ENCODE results near the gene NOP14.
"Not testable (repeated sequence)": the region's sequence is repeated elsewhere in the genome, so short reads cannot be mapped to it uniquely, and the experiment has no call there.

NOP14 gene

GRCh38 chr4:2961811-2962441 is 1.3 kb downstream of the NOP14 start:
- DNase-seq (ENCODE audit: low spot score) = no peak

DNA sequence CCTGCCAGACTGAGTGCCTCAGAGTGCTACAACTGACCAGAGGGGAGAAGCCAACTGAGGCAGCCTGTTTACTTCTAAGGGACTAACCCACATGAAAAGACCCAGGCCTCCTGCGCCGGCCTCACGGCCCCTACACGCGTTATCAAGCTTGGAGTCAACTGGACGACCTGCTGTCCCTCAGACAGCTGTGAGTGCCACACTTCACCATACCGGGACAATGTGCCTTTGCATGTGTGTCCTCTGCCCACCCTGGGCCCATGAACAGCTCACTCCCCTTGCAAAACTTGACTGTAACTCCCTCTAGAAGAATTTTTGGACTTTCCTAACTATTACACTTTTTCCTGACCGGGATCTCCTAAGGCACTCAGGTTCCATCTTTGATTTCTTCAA is 1.8 kb downstream of the NOP14 start:
- DNase-seq (ENCODE audit: low spot score) = no peak

DNA sequence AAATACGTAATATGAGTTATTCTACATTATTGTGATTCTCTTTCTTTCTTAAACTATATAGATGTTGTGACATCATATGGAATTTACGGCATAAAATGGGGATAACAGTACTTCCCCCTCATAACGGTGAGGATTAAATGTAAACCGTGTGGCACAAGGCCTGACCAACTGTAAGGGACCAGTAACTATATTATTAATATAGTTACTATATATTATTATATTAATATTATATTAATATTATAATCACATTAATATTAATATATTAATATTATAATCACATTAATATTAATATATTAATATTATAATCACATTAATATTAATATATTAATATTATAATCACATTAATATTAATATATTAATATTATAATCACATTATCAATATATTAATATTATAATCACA is 2.8 kb downstream of the NOP14 start:
- not testable (repeated sequence) for DNase-seq (ENCODE audit: low spot score)

DNA sequence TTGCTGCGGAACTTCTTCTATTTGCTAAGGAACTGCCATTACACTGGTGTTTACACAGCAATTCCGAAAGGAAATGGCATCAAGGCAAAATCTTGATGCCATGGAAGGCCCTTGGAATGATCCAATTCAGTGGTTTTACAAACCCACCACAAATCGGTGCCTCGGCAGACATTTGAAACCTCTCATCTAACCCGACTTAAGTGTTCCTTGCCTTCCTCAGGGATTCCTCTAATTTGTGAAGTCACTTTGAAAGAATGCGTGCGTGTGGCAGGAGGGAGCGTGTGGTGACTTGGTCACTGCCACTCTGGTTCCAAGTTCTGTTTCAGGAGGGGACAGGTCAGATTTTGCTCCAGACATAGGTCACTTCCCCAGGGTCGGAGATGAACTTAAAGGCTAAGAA is 4.8 kb downstream of the NOP14 start:
- DNase-seq (ENCODE audit: low spot score) = no peak

DNA sequence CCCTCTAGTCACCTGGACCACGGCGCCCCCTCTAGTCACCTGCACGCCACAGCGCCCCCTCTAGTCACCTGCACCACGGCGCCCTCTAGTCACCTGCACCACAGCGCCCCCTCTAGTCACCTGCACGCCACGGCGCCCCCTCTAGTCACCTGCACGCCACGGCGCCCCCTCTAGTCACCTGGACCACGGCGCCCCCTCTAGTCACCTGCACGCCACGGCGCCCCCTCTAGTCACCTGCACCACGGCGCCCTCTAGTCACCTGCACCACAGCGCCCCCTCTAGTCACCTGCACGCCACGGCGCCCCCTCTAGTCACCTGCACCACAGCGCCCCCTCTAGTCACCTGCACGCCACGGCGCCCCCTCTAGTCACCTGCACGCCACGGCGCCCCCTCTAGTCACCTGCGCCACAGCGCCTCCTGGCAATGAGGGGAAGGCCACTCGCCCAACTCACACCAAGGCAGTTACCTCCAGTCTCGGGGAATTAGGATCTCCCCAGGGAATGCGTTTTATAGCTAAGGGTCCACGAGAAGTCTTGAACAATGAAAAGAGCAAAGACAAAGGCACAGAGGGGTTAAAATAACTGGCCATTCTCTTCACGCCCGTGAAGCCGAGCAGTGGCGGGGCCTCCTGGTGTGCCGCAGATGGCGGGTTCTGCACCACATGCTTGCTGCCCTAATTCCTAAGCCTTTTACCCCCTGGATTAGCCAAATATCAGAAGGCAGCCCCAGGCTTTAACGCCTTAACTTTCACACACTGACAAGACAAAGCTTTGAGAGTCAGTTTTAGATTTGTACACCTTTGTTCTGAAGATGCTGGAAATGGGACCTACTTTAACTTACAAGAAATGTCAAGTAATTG is 7.8 kb downstream of the NOP14 start:
- not testable (repeated sequence) for DNase-seq (ENCODE audit: low spot score)

DNA sequence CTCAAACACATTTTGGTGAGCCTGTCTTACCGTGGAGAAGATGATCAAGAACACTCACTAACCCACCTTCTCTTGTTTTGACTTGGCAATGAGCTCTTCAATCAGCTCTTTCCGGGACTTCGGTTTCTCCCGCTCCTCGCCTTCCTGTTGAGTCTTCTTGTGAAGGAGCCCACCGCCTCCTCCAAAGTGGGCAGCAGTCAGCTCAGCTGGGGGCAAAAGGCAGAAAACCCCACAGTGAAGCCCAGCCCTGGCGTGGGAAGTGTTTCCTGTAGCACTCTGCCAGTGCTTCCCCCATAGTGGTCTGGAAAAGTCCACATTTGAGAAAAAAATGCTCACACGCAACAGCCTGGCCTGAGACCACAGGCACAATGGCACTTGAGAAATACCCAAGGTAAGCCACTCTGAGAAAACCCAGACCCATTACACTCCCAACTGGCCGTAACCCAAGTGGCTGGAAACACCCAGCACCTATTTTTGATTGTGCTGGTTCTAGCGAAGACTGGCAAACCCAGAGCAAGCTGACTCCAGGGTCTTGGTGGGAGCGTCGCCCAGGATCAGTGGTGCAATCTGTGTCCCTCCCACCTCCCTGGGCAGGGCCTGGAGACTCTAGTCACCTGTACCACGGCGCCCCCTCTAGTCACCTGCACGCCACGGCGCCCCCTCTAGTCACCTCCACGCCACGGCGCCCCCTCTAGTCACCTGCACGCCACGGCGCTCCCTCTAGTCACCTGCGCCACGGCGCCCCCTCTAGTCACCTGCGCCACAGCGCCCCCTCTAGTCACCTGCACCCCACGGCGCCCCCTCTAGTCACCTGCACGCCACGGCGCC is 8.6 kb downstream of the NOP14 start:
- DNase-seq (ENCODE audit: low spot score) = no peak

GRCh38 chr4:2953496-2953895 is 9.7 kb downstream of the NOP14 start:
- DNase-seq (ENCODE audit: low spot score) = no peak

GRCh38 chr4:2950221-2950989 is 12.8 kb downstream of the NOP14 start:
- no peak for DNase-seq (ENCODE audit: low spot score)

- DNase-seq (ENCODE audit: low spot score) = no peak
Observed at GRCh38 chr4:2949782-2950125, 13.5 kb downstream of the NOP14 start.

- no peak for DNase-seq (ENCODE audit: low spot score)
Observed at GRCh38 chr4:2948895-2949781, 14.1 kb downstream of the NOP14 start.

DNA sequence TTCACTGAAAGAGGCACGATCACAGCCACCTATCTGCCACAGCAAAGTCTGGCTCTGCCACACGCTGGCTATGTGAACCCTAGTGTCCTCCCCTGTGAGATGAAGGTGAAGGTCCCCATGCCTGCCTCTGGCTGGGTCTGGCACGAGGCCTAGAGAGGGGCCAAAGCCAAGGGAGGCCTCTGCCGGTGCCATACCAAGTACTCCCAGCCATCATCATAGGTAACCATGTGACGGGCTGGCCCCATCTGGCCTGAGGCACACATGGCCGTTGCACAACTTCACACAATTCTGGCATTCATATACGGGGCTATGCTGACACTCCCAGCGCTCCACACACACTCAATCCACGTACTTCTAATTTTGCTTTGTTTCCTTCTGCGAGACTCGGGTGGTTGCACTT is 15.3 kb downstream of the NOP14 start:
- no peak for DNase-seq (ENCODE audit: low spot score)

- no peak for DNase-seq (ENCODE audit: low spot score)
Observed at GRCh38 chr4:2946812-2947600, 16.2 kb downstream of the NOP14 start.

DNA sequence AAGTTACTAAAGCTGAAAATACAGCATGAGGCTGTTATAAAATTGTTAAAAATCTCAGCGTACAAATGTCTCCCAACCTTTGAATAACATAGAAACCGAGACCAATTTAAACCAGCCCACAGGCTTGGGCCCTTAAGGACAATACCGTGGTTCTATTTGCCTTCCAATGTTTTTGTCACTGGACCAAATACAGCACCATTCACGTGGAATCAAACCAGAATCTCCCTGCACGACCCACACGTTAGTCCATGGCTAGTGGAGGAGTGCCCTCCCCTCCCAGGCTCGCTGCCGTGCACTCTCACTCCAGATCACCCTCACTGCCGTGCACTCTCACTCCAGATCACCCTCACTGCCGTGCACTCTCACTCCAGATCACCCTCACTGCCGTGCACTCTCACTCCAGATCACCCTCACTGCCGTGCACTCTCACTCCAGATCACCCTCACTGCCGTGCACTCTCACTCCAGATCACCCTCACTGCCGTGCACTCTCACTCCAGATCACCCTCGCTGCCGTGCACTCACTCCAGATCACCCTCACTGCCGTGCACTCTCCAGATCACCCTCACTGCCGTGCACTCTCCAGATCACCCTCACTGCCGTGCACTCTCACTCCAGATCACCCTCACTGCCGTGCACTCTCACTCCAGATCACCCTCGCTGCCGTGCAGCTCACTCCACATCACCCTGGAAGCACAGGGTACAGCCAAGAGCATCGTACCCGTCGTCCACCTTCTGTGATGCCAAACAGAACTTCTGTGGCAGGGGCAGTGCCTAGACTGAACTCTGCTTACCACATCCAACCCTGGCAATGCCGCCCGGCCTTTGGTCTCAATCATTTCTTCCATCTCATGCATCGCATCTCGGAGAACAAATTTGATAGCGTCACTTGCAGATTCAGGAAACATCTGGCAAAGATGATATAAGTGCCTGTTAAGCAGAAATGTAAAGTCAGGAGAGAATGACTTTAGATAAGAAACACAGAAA is 17.3 kb downstream of the NOP14 start:
- not testable (repeated sequence) for DNase-seq (ENCODE audit: low spot score)

- no peak for DNase-seq (ENCODE audit: low spot score)
Observed at GRCh38 chr4:2944586-2945526, 18.4 kb downstream of the NOP14 start.

GRCh38 chr4:2944091-2944482 is 19.1 kb downstream of the NOP14 start:
- DNase-seq (ENCODE audit: low spot score) = no peak

DNA sequence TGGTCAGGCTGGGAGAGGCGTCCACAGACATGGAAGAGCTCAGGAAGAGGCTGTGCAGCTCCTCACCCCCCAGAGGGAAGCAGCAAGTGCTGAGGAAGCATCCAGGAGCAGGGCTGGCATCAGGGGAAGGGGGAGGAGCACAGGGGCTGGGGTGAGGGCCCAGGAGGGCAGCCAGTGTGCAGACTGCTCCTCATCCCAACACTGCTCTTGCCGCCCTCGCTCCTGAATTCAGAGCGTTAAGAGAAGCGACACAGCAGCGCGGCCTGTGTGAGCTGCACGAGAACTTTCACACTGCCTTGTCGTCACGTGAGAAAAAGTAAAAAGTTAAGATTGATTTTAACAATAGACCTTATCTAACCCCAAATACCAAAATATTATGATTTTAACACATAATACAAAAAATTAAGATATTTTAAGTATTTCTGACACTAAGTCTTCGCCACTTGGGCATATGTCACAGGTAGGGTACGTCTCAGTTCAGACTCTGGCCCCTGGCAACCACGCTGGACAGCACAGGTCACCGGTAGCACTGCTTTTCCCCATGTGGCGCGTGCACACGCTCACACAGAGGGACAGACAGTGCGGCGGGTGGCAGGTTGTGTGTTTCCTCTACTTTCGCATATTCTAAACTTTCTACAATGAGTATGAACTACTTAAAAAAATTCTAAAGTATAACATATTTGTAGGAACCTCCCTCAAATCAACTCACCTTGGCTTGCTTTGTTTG is 19.7 kb downstream of the NOP14 start:
- no peak for DNase-seq (ENCODE audit: low spot score)
